Measurements from ENCODE around the gene PLA2G1B.

GRCh38 chr12:120283318-120283717, 44.3 kb downstream of the PLA2G1B start:
- TF ChIP-seq, protein P1, sequence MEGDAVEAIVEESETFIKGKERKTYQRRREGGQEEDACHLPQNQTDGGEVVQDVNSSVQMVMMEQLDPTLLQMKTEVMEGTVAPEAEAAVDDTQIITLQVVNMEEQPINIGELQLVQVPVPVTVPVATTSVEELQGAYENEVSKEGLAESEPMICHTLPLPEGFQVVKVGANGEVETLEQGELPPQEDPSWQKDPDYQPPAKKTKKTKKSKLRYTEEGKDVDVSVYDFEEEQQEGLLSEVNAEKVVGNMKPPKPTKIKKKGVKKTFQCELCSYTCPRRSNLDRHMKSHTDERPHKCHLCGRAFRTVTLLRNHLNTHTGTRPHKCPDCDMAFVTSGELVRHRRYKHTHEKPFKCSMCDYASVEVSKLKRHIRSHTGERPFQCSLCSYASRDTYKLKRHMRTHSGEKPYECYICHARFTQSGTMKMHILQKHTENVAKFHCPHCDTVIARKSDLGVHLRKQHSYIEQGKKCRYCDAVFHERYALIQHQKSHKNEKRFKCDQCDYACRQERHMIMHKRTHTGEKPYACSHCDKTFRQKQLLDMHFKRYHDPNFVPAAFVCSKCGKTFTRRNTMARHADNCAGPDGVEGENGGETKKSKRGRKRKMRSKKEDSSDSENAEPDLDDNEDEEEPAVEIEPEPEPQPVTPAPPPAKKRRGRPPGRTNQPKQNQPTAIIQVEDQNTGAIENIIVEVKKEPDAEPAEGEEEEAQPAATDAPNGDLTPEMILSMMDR (optimal IDR thresholded peaks at IDR 0.05 in 1 of 3, IDR thresholded peaks at IDR 0.05 in 1 of 3, conservative IDR thresholded peaks at IDR 0.05 in 1 of 3; ENCODE audit: extremely low read depth in 1 of 3, insufficient read depth in 2 of 3, low read length in 3 of 3), result no peak
- TF ChIP-seq EZH2 (IDR thresholded peaks at IDR 0.05; ENCODE audit: low read length), result no peak
